HL-60 (cell line): ENCODE data around the gene MGAT4B.

Source experiments
- DNase-seq, 2 experiments: peaks; one replicate each; pipeline ENCODE4 v3.0.0-alpha.2; 2010 to 2020; ENCODE audit warnings: low read depth in 1 of 2, low spot score in 1 of 2
- H3K27ac ChIP-seq: fragments of 250-450 bp; sonication (Bioruptor Pico); replicated peaks from 2 replicates; pipeline ENCODE4 v1.5.1; 2020; ENCODE audit warnings: mild to moderate bottlenecking, moderate library complexity
- H3K27me3 ChIP-seq: fragments of 250-450 bp; sonication (Bioruptor Pico); 2 replicates; pipeline ENCODE4 v1.5.1; 2021; ENCODE audit warnings: mild to moderate bottlenecking, moderate library complexity; ENCODE audit not compliant: insufficient read depth, poor library complexity, severe bottlenecking
- H3K4me3 ChIP-seq: replicated peaks from 2 replicates; pipeline ENCODE4 v1.5.1; 2011; ENCODE audit warnings: mild to moderate bottlenecking, control low read depth, low read length; ENCODE audit not compliant: insufficient read depth
- CTCF ChIP-seq: IDR thresholded peaks from one replicate; pipeline ENCODE4 v1.5.1; 2011; ENCODE audit warnings: low read length, control low read depth, inconsistent platforms; ENCODE audit not compliant: insufficient read depth
- GABPA ChIP-seq: IDR thresholded peaks from 2 replicates; pipeline ENCODE4 v1.6.1; 2012; ENCODE audit warnings: low read depth
- POLR2AphosphoS5 ChIP-seq: IDR thresholded peaks from 2 replicates; pipeline ENCODE4 v1.6.1; 2012; ENCODE audit warnings: low read depth
- REST ChIP-seq: IDR thresholded peaks from 2 replicates; pipeline ENCODE4 v1.6.1; 2012; ENCODE audit warnings: low read depth; ENCODE audit not compliant: insufficient replicate concordance
- SPI1 ChIP-seq: IDR thresholded peaks from 2 replicates; pipeline ENCODE4 v1.6.1; 2012; ENCODE audit warnings: low read depth, mild to moderate bottlenecking, borderline replicate concordance

The MGAT4B gene

GRCh38 chr5:179822444-179822990 is 15.9 kb upstream of the MGAT4B start:
- TF ChIP-seq SPI1 (no peak), REST (no peak), GABPA (no peak), POLR2AphosphoS5 (no peak), CTCF (no peak)
- no peak for DNase-seq
- peak overlapping the region; percentile 88; the same call in 1 of the 2 replicates for H3K4me3 ChIP-seq
- peak overlapping the region; percentile 15 for H3K27ac ChIP-seq
- no peaks in the 10 kb centered on the region for H3K27me3 ChIP-seq

GRCh38 chr5:179822059-179822432 is 15.4 kb upstream of the MGAT4B start:
- peak overlapping the region; percentile 15 for H3K27ac ChIP-seq
- H3K27me3 ChIP-seq, result no peaks in the 10 kb centered on the region
- DNase-seq, result no peak
- H3K4me3 ChIP-seq, result peak overlapping the region; percentile 88
- TF ChIP-seq GABPA (no peak), REST (no peak), SPI1 (no peak)

GRCh38 chr5:179821298-179822058 is 14.8 kb upstream of the MGAT4B start:
- Histone ChIP-seq H3K27ac (peak overlapping the region; percentile 89), H3K27me3 (no peaks in the 10 kb centered on the region), H3K4me3 (peak overlapping the region; percentile 88)
- TF ChIP-seq CTCF (no peak), POLR2AphosphoS5 (0 out of 2 replicates have a peak, but pooled peaks have one; percentile 27), SPI1 (no peak)
- DNase-seq, result peak in 1 of 2 experiments; percentile 92

GRCh38 chr5:179820483-179821297 is 14.0 kb upstream of the MGAT4B start, which contains the start of gene SQSTM1:
Gene SQSTM1 (plus strand): TSS chr5:179820905. CDS start chr5:179820937, 32 bp downstream.
- peak within 1 kb of the TSS; percentile 89 for H3K27ac ChIP-seq
- TF ChIP-seq POLR2AphosphoS5, result peak; percentile 94
- no peak for TF ChIP-seq GABPA
- peak within 1 kb of the TSS; percentile 88 for H3K4me3 ChIP-seq
- H3K27me3 ChIP-seq, result no peaks in the 10 kb centered on the region
- peak; percentile 66 to 84 for DNase-seq
